Skeletal muscle satellite cell (primary cell): Measurements from ENCODE around the gene MFSD6.
"Not testable (repeated sequence)": the region's sequence is repeated elsewhere in the genome, so short reads cannot be mapped to it uniquely, and the experiment has no call there.

ENCODE experiments used
- H3K27me3 ChIP-seq: 2 replicates; pipeline ENCODE4 v1.7.0; 2013; ENCODE audit warnings: low read length; ENCODE audit not compliant: control insufficient read depth, insufficient read depth
- H3K36me3 ChIP-seq: 2 replicates; pipeline ENCODE4 v1.7.0; 2013; ENCODE audit warnings: mild to moderate bottlenecking, control low read depth, low read length; ENCODE audit not compliant: insufficient read depth
- H3K4me1 ChIP-seq: 2 replicates; pipeline ENCODE4 v1.7.0; 2013; ENCODE audit warnings: low read length; ENCODE audit not compliant: control insufficient read depth, insufficient read depth
- H3K4me2 ChIP-seq: 2 replicates; pipeline ENCODE4 v1.7.0; 2013; ENCODE audit warnings: mild to moderate bottlenecking, low read length
- H3K4me3 ChIP-seq: 2 replicates; pipeline ENCODE4 v1.7.0; 2013; ENCODE audit warnings: low read length
- H3K9ac ChIP-seq: 2 replicates; pipeline ENCODE4 v1.7.0; 2013; ENCODE audit warnings: mild to moderate bottlenecking, low read depth, low read length, moderate library complexity
- H3K9me3 ChIP-seq: replicated peaks from 2 replicates; pipeline ENCODE4 v1.7.0; 2013; ENCODE audit warnings: mild to moderate bottlenecking, control low read depth, low read length

MFSD6 gene

DNA sequence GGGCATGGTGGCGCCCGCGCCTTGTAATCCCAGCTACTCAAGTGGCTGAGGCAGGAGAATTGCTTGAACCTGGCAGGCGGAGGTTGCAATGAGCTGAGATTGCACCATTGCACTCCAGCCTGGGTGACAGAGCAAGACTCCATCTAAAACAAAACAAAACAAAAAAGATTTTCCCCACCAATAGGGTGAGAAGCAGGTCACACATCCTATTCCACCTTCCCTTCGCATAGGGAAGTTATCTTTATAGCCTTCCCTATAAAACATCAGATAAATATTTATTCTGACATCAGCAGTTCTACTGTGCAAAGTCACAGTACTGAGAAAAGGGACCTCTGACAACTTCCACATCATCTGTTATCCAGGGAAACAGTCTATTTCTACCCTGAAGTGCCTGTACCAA is 101.7 kb downstream of the MFSD6 start:
- H3K4me2 ChIP-seq, H3K9ac ChIP-seq, H3K4me3 ChIP-seq, H3K4me1 ChIP-seq, H3K36me3 ChIP-seq, H3K27me3 ChIP-seq, H3K9me3 ChIP-seq: not testable (repeated sequence)

DNA sequence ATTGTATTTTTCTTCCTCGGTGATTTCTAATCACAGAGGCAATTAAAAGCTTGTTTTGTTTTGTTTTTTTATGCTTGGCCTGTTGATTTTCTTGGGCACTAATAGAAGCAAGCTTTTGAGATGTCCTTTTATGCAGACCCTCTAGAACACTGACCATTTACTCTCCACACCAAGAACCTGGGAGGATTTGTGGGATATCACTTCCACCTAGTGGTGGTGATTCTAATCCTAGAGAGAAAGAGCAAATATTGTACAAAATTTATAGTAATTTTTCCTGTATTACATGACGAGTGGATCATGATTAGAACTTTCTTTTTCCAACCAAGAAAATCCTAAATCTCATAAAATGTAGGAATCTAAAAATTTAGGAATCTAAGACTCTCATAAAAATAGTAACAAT is 102.9 kb downstream of the MFSD6 start:
- no peak overlapping the region for H3K9ac ChIP-seq
- H3K27me3 ChIP-seq: no peaks in the 10 kb centered on the region
- no peak overlapping the region for H3K4me2 ChIP-seq
- H3K4me1 ChIP-seq: no peaks in the 10 kb centered on the region
- H3K36me3 ChIP-seq: peaks cover 3% of the 10 kb centered on the region
- H3K9me3 ChIP-seq: no peaks in the 10 kb centered on the region
- no peak overlapping the region for H3K4me3 ChIP-seq

DNA sequence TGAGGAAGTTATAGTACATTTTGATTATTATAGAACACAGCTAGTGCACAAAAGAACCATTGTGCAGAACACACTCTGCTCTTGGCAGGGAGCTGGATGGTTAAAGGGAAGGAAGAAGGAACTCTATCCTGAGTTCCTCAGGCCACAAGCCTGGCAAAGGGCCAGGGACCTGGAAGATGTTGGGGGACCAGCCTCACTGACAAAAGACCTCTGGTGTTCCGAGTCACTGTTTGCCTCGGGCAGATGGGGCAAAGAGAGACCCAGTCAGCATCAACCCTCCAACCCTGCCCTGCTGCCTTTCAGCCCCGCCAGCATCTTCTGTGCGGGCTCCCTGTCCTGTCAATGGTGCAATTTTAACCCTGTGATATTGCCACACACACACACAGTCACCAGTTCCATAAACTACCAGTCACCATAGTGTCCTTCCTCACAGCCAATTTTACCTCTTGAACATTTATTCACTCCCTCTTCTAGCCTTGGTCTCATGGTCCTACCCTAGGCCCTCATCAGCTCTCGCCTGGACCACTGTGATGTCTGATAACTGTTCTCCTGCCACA is 104.5 kb downstream of the MFSD6 start:
- Histone ChIP-seq H3K27me3 (no peaks in the 10 kb centered on the region), H3K9me3 (no peaks in the 10 kb centered on the region), H3K4me3 (no peak overlapping the region), H3K4me2 (no peak overlapping the region), H3K4me1 (no peaks in the 10 kb centered on the region), H3K36me3 (peaks cover 3% of the 10 kb centered on the region), H3K9ac (no peak overlapping the region)

DNA sequence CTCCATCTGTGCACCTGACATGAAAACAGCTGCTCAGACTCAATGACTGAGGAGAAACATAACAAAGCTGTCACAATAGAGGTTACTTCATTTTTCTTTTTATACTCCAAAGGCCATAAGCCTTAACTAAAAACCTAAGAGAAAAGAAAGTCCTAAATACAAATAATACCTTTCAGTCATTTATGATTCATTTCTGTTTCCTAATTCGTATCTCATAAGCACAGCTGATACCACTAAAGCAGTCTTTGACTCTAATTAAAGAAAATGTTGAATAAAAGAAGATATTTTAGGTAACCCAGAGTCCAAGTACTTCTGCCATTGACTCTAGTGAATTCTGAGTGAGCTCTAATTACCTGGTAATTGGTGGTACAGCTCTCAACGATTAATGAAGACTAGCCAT is 105.7 kb downstream of the MFSD6 start:
- Histone ChIP-seq H3K4me3 (no peak overlapping the region), H3K4me1 (no peaks in the 10 kb centered on the region), H3K4me2 (no peak overlapping the region), H3K9ac (no peak overlapping the region), H3K9me3 (no peaks in the 10 kb centered on the region), H3K36me3 (peaks cover under 1% of the 10 kb centered on the region), H3K27me3 (no peaks in the 10 kb centered on the region)

DNA sequence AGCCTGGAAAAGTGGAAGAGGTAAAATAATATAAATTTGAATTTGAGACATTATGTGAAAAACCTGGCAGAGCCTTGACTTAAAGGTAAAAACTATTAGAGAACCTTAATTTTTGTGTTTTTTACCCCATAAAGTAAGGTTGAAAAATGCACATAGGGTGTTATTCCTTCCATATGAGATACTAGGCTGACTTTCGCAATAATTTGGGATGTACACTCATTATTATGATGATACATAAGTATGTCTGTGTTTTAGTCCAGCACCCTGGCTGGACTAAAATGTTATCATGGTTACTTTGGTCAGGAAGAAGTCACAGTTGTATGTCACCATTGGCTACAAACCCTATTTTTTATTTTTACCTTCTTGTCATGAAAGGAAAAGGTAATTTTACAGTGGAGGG is 106.5 kb downstream of the MFSD6 start:
- H3K4me3 ChIP-seq: no peak overlapping the region
- no peaks in the 10 kb centered on the region for H3K27me3 ChIP-seq
- no peaks in the 10 kb centered on the region for H3K36me3 ChIP-seq
- H3K4me1 ChIP-seq: no peaks in the 10 kb centered on the region
- no peak overlapping the region for H3K4me2 ChIP-seq
- H3K9me3 ChIP-seq: no peaks in the 10 kb centered on the region
- H3K9ac ChIP-seq: no peak overlapping the region

DNA sequence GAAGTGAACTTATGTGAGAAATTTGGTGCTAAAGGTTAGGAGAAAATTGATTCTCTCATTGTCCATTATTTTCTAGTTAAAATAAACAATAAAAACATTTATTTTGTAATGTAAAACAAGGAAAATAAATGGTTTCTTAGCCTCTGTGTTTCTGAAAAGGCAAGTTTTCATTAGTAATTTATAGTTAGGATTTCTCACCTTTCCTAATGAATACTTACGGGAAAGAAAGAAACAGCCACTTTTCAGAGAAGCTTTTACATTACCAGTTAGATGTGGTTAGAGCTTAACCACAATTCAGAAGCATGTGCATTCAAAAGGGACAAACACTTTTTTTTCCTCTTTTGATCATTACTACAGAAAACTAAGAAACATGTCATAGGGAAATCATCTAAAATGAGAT is 107.5 kb downstream of the MFSD6 start:
- H3K27me3 ChIP-seq: no peaks in the 10 kb centered on the region
- no peak overlapping the region for H3K4me3 ChIP-seq
- no peak overlapping the region for H3K9ac ChIP-seq
- H3K36me3 ChIP-seq: no peaks in the 10 kb centered on the region
- no peak overlapping the region for H3K4me2 ChIP-seq
- H3K9me3 ChIP-seq: no peaks in the 10 kb centered on the region
- H3K4me1 ChIP-seq: no peaks in the 10 kb centered on the region

DNA sequence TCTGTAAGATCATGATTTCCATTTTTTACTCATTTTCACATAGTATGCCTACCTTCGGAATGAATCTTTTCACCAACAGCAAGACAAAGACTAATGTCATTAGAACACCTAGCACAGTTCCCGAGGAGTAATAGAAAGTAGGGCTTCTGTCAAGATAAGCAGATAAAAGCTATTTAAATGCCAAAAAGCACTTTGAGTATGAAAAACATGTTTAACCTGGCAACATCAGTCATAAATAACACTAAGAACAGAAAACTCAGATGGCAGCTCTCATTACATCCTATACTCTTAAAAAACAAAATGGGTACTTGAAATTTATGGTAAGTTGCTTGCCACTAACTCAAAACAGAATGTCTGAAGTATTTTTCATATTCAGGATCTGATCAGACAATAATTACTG is 109.3 kb downstream of the MFSD6 start:
- Histone ChIP-seq H3K36me3 (no peaks in the 10 kb centered on the region), H3K4me3 (no peak overlapping the region), H3K9ac (no peak overlapping the region), H3K4me2 (no peak overlapping the region), H3K9me3 (no peaks in the 10 kb centered on the region), H3K4me1 (no peaks in the 10 kb centered on the region), H3K27me3 (no peaks in the 10 kb centered on the region)

DNA sequence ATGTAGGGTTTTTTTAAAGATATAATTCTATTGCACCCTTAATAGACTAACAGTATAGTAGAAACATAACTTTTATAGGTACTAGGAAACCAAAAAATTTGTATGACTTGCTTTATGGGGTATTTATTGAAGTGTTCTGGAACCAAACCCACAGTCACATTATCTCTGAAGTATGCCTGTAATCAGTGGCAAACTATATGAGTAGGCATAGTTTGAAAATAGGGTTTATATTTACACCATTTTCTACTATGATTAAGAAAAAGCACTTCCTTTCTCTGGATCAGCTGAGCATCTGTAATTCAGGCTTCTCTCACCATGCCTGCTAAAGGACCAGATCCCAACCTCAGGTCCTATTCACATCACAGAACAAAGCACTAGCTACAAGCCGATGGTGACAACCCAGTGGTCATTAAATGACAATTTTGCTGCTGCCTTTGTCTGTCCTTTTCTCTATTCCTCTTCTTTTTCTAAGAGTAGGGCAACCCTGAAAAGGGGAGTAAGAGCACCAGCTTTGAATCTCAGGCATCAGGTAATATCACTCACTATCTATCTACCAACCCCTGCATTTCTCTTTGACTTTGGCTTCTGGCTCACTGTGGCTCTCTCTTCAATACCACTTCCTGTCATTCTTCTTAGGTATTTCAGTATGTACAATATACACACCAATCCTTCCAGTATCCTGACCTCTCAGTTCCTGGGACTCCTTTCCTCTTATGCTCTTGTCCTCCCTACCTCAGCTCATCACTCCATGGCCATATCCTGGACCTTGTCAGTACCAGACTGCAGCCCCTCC is 112.0 kb downstream of the MFSD6 start:
- H3K36me3 ChIP-seq: no peaks in the 10 kb centered on the region
- H3K9ac ChIP-seq: no peak overlapping the region
- H3K4me3 ChIP-seq: no peak overlapping the region
- no peaks in the 10 kb centered on the region for H3K4me1 ChIP-seq
- H3K27me3 ChIP-seq: no peaks in the 10 kb centered on the region
- no peak overlapping the region for H3K4me2 ChIP-seq
- no peaks in the 10 kb centered on the region for H3K9me3 ChIP-seq

DNA sequence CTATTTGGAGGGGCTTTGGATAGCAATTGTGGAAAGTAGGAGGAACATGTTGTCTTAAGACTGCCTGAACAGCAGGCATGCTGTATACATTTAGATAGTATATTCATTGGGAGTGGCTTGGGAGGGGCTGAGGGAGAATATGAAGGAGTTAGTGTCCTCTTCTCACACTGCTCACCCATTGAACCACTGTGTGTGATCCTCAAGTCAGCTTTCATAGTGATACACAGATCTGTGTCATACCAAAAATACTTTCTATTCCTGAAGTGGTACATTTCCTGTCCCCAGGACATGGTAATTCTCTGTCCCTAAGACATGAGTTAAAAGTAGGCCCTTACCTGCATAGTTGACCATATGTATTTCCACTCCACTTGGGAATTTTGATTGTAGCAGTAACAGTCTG is 116.8 kb downstream of the MFSD6 start:
- Histone ChIP-seq H3K9me3 (no peaks in the 10 kb centered on the region), H3K9ac (no peak overlapping the region), H3K4me3 (no peak overlapping the region), H3K4me1 (no peaks in the 10 kb centered on the region), H3K27me3 (no peaks in the 10 kb centered on the region), H3K36me3 (no peaks in the 10 kb centered on the region), H3K4me2 (no peak overlapping the region)

DNA sequence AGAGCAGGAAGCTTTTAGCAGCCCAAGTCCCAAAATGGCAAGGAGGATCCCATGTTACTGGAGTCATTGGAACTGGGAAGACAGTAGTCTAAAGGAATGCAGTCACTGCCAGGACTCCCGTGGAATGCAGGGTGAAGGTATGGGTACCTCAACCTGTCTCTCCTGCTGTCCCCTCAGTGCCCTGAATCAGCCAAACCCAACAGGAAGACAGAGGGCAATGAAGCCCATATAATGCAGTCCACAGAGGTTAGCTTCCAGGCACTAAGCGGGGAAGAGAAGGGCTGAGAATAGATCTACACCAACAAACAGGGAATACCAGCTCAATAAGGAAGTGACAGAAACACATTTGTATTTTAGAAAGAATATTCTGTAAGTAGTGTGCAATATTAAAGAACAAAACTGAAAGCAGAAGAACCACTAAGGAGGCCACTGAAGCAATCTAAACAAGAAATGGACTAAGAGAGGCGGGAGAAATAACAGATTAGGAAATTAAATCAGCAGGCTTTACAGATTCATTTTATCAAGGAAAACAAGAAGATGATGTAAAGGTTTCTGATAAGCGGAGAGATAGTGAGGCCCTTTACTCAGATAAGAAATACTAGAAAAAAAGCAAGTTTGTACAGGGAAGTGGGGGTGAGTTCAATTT is 118.1 kb downstream of the MFSD6 start:
- Histone ChIP-seq H3K9me3 (no peaks in the 10 kb centered on the region), H3K4me3 (no peak overlapping the region), H3K27me3 (no peaks in the 10 kb centered on the region), H3K36me3 (no peaks in the 10 kb centered on the region), H3K4me2 (no peak overlapping the region), H3K9ac (no peak overlapping the region), H3K4me1 (no peaks in the 10 kb centered on the region)

DNA sequence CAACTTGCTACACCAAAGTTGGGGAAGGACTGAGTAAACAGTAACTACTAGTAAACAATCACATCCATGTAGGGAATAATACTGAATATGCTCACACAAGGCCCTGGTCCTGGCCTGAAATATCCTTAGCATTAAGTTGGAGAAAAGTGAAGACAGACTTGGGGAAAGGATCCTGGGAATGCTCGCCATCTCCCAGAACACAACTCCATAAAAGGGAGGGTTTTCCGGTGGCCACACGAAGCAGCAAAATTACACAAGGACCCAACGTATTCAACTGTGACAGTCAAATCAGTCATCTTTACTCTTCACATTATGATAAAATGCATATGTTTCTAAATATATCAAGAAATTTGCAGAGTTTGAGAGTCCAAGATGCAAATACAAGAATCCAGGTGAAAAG is 119.1 kb downstream of the MFSD6 start:
- no peaks in the 10 kb centered on the region for H3K9me3 ChIP-seq
- H3K9ac ChIP-seq: no peak overlapping the region
- H3K4me2 ChIP-seq: no peak overlapping the region
- no peaks in the 10 kb centered on the region for H3K36me3 ChIP-seq
- H3K27me3 ChIP-seq: no peaks in the 10 kb centered on the region
- H3K4me3 ChIP-seq: no peak overlapping the region
- no peaks in the 10 kb centered on the region for H3K4me1 ChIP-seq

DNA sequence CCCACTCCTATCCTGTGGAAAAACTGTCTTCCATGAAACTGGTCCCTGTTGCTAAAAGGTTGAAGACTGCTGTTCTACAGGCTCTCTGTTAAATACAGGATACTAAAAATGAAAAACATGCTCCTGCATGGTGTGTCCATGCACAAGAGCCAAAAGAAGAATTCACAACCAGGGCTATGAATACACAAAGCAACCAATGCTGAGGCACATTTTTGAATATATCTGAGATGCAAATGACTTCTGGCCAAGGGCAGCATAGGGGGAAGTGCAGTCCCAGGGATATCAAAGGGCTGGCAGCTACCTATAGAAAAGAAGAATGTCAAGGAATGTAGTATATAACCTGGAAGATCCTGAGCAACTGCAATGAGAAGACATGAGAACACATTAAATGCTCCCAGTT is 119.8 kb downstream of the MFSD6 start:
- no peak overlapping the region for H3K9ac ChIP-seq
- no peaks in the 10 kb centered on the region for H3K36me3 ChIP-seq
- H3K4me2 ChIP-seq: no peak overlapping the region
- H3K4me1 ChIP-seq: no peaks in the 10 kb centered on the region
- H3K9me3 ChIP-seq: no peaks in the 10 kb centered on the region
- H3K4me3 ChIP-seq: no peak overlapping the region
- no peaks in the 10 kb centered on the region for H3K27me3 ChIP-seq
